GM19238 (cell line): ENCODE measurements around the gene SDS.

ENCODE experiments used
- DNase-seq: peaks from one replicate; pipeline ENCODE4 v3.0.0; 2011; ENCODE audit warnings: low spot score; ENCODE audit not compliant: insufficient read length

The SDS gene, protein sequence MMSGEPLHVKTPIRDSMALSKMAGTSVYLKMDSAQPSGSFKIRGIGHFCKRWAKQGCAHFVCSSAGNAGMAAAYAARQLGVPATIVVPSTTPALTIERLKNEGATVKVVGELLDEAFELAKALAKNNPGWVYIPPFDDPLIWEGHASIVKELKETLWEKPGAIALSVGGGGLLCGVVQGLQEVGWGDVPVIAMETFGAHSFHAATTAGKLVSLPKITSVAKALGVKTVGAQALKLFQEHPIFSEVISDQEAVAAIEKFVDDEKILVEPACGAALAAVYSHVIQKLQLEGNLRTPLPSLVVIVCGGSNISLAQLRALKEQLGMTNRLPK

DNA sequence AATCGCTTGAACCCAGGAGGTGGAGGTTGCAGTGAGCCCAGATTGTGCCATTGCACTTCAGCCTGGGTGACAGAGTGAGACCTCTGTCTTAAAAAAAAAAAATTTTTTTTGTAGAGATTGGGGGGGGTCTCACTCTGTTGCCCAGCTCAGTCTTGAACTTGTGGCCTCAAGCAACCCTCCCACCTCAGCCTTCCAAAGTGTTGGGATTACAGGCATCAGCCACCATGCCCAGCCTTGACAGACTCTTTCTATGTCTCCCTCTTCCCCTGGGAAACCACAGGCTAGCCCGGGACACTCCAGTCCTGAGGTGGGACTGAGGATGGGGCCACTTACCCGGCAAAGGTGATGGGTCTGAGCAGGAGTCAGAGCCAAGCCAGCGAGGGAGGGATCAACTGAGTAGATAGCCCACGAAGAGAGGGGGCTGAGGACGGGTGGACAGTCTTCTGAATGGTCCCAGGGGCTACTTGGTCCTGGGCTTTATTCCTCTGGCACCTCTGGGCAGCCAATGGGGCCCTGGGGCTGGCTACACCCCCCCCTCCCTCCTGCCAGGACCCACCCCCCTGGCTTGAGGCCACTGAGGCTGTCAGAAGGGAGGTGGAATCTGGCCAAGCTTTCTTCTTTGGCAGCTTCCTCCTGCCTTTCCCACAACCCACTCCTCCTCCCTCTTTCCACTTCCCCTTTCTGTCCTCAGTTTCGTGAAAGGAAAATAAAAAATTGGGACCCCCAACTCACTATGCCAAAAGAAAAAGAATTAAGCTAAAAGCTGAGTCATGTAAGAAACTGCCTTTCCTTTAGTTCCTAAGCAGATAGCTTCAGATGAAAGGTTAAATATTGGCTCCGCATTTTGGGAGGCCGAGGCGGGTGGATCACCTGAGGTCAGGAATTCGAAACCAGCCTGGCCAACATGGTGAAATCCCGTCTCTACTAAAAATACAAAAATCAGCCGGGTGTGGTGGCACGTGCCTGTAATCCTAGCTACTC, at the start of gene SDS:
Gene SDS, minus strand, starts transcription at position 453 of the 981 bp plus-strand sequence. CDS start 4,179 bp downstream, outside the sequence.
- no peak for DNase-seq

- DNase-seq, result no peak
Measured at GRCh38 chr12:113453330-113453729, 49.6 kb upstream of the SDS start.

- no peak for DNase-seq
Measured at GRCh38 chr12:113452458-113452857, 48.8 kb upstream of the SDS start.

DNA sequence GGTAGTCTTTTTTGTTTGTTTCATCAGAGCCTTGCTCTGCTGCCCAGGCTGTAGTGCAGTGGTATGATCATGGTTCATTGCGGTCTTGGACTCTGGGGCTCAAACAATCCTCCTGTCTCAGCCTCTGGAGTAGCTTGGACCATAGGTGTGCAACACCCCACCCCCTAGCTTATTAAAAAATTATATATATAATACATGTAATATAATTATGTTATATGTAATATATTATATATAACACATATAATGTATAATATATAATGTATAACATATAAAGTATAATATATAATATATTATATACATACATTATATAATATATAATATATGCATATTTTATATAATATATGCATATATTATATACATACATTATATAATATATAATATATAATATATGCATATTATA, 46.2 kb upstream of the SDS start:
- no peak for DNase-seq

DNA sequence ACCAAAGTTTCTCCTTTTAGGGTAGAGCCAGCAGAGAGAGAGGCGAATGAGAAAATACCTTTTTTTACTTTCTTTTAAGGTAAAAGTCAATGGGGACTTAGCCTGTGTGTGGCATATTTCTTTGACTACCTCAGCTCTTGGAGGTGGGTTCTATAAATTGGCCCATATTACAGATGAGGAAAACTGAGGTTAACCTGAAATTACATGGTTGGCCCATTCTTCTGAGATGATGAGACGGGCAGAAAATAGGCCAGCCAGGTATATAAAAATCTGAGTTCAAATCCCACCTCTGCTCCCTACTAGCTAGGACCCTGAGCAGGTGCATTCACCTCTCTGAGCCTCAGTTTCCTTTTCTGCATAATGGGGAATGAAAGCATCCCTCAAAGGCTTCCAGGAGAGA, 45.6 kb upstream of the SDS start:
- no peak for DNase-seq

- DNase-seq, result no peak
Measured at GRCh38 chr12:113448873-113449272, 45.2 kb upstream of the SDS start.

GRCh38 chr12:113445544-113446171, 42.0 kb upstream of the SDS start:
- no peak for DNase-seq

DNA sequence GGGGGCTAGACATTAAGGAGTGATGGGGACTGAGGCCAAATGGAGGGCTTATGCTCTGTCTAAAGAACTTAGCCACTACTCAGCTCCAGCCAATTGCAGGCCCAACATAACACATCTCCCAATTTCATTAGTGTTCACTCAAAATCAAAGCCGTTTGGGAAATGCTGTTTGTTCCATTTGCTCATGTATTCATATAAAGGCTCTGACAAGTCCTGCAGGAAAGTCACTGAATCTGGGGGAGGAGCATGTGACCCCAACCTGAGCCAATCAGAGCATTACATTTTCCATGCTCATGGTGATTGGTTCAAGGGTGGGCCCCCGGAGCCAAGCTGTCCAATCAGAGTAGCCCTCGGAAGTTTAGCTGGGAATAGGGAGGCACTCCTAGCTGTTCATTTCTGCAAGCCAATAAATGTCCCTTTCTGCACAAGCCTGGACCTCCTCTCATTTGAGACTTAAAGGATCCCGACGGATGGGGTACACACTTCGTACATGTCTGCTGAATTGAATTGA, 39.4 kb upstream of the SDS start:
- no peak for DNase-seq

DNA sequence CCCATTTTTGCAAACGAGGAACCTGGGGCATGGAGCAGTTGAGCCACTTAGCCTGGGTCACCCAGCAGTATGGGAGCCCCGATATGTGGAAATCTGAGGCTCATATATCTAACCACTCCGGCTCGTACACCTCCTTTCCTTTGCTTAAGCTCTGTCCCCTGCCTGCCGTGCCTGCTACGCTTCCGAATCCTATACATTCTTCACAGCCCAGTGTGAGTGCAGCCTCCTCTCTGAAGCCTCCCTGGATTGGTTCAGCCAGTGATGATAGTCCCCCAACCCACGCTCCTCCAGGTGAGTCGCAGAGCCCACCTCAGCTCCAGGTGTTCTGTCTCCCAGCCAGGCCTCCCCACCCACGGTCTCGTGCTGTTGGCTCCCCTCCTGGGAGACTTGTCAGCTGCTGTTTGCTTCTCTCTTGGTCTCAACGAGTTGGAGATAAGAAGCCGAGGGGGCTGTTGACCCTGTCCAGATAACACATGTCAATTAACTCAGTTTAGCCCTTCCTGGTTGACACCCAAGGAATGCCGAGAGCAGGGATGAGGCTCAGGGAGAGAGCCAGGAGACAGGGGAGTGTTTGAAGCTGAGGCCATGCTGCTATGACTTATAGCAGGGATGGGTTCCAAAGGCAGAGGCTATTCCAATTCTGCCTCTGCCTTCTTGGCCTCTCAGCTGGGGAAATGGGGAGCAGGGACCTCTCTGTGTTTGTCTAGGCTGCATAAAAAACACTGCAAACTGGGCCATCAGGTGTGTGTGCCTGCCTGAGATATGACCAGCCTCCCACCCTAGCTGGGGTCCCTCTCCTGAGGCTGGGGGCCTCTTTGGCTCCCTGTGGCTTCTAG, 37.5 kb upstream of the SDS start:
- no peak for DNase-seq

- no peak for DNase-seq
Measured at GRCh38 chr12:113440336-113440735, 36.6 kb upstream of the SDS start.

- no peak for DNase-seq
Measured at GRCh38 chr12:113439606-113440030, 35.9 kb upstream of the SDS start.

DNA sequence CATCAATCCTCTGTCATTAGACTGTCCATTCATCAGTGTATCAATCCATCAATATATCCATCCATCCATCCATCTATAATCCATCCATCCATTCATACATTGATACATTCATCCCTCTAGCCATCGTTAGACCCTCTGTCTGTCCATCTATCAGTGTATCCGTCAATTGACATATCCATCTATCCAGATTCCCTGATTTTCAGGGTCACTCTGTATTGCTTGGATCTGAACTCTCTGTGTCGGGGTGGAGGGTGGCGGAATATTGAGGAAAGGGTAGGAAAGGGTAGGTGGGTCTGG, 35.6 kb upstream of the SDS start:
- no peak for DNase-seq

DNA sequence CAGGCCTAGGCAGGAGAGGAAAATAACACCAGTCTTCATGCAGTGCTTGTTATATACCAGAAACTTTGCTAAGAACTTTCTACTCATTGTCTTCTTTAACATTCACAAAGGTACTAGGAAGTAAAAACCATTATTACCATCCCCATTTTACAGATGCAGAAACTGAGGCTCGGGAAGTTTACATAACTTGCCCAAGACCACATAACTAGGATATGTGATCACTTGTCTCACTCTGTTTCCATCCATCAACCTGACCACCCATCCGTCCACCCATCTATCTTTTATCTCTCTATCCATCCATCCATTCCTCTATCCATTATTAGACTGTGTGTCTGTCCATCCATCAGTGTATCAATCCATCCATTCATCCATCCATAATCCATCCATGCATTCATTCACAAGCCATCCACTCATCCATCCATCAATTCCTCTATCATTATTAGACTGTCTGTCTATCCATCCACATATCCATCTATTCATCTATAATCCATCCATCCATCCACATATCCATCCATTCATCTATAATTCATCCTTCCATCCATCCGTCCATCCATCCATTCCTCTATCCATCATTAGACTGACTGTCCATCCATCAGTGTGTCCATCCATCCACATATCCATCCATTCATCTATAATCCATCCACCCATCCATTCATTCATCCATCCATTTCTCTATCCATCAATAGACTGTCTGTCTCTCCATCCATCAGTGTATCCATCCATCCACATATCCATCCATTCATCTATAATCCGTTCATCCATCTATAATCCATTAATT, 35.0 kb upstream of the SDS start:
- DNase-seq, result no peak

DNA sequence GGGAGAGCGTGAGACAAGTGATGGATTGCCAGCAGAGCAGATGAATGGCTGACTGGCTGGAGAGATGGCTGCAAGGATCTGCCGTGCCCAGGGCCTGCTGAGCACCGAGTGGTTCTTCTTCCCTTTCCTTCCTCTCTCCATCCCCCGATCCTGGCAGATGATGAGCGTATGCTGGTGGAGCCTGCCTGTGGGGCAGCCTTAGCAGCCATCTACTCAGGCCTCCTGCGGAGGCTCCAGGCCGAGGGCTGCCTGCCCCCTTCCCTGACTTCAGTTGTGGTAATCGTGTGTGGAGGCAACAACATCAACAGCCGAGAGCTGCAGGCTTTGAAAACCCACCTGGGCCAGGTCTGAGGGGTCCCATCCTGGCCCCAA, 34.0 kb upstream of the SDS start:
- no peak for DNase-seq

GRCh38 chr12:113436993-113437728, 33.5 kb upstream of the SDS start:
- DNase-seq, result no peak

GRCh38 chr12:113436586-113436985, 32.9 kb upstream of the SDS start:
- DNase-seq, result no peak

DNA sequence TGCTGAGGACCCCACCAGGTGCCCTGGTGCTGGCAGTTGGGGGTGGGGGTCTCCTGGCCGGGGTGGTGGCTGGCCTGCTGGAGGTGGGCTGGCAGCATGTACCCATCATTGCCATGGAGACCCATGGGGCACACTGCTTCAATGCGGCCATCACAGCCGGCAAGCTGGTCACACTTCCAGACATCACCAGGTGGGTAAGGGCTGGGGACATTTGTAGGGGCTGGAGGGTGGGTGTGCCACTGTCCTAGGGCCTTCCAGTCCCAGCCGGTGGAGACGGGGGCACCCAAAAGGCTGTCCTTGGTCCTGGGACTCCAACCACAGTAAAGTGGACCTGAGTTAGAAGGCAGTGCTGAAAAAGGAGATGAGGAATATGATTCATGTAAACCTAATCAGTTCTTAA, 31.7 kb upstream of the SDS start:
- DNase-seq, result no peak

DNA sequence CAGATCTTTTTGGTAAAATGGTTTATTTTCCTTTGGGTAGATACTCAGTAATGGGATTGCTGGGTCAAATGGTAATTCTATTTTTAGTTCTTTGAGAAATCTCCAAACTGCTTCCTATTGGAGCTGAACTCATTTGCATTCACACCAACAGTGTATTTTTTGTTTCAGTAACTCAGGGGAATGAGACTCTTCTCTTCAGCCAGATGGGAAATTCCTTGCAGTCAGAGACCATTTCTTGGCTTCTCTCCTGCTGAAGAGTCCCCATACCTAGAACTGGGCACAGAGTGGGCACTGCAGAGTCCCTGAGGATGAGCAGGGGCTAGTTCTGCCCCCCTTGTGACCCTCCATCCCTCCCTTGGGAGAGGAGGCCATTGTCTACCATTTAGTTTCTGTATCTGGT, 29.3 kb upstream of the SDS start:
- DNase-seq, result no peak

GRCh38 chr12:113428482-113428881, 24.8 kb upstream of the SDS start:
- no peak for DNase-seq

DNA sequence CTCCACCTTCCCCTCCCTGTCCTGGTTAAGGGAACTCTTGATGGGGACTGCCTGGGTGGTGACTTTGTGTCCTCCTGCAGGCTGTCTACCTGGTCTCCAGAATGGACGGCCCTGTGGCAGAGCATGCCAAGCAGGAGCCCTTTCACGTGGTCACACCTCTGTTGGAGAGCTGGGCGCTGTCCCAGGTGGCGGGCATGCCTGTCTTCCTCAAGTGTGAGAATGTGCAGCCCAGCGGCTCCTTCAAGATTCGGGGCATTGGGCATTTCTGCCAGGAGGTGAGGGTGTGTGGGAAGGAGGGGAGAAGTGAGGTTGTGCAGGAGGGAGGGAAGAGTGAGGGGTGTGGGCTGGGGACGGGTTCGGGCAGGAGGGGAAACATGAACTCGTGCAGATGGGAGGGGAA, 24.2 kb upstream of the SDS start:
- DNase-seq, result no peak
